MM.1S (cell line): ENCODE results near the gene SBDS.
"Not testable (repeated sequence)": the region's sequence is repeated elsewhere in the genome, so short reads cannot be mapped to it uniquely, and the experiment has no call there.

Source experiments
- CTCF ChIP-seq: fragments of 300-600 bp; sonication (generic); IDR thresholded peaks from 2 replicates; pipeline ENCODE4 v1.5.1; 2016; ENCODE audit warnings: antibody characterized with exemption, low read length, mixed read lengths
- EZH2 ChIP-seq: fragments of 300-600 bp; sonication (generic); optimal IDR thresholded peaks from 2 replicates; pipeline ENCODE3; 2017; ENCODE audit warnings: low read depth, mild to moderate bottlenecking, antibody characterized with exemption, low read length, mixed read lengths
- EZH2phosphoT487 ChIP-seq: fragments of 300-600 bp; sonication (generic); IDR thresholded peaks from 2 replicates; pipeline ENCODE4 v1.6.1; 2018; ENCODE audit warnings: antibody characterized with exemption, low read length

DNA sequence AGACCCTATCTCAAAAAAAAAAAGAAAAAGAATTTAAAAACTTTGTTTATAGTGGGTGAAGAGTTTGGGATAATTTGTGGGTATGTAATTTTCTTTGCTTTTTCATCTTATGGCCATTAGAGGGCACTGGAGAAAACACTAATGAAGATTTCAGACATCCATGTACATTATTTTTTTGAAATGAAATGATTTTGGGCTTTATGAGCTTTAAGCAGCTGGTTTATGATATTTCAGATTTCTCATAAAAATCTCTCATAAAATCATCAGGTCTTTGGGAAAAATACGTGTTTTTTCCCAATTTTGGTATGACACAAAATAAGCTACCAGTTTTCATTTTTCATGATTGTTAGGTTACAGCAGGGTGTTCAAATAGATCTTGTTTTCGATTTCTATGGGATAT is 45.4 kb upstream of the SBDS start:
- not testable (repeated sequence) for TF ChIP-seq EZH2phosphoT487, EZH2
- peak; percentile 38 for TF ChIP-seq CTCF
